AG09319 (cell line): ENCODE data around the gene LDB3.

ENCODE experiments used
- DNase-seq: peaks from one replicate; pipeline ENCODE4 v3.0.0-alpha.2; 2010; ENCODE audit warnings: low read depth; ENCODE audit errors: extremely low read depth
- TF ChIP-seq, protein P1 (sequence below): IDR thresholded peaks from 2 replicates; pipeline ENCODE4 v1.5.1; 2011; ENCODE audit warnings: low read depth, mild to moderate bottlenecking, inconsistent platforms, low read length, moderate library complexity

LDB3 gene

DNA sequence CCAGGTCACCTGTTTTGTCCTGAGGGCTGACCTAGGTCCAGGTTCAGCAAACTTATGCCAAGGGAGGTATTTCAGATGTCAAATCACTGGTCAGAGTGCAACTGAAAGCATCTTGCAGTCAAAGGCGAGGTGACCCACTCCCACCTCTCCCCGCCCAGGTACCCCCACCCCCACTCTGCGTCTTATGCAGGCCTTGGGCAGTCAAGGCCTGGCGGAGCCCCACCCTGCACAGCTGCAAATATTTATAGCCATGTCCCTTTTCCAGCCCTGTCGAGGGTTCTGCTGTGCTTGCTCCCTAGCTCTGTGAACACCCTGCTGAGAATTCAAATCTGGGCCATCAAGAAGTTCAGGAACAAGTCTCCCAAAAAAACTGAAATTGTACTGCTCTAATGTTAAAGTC is 47.5 kb downstream of the LDB3 start:
- DNase-seq, result no peak
- TF ChIP-seq, protein P1, sequence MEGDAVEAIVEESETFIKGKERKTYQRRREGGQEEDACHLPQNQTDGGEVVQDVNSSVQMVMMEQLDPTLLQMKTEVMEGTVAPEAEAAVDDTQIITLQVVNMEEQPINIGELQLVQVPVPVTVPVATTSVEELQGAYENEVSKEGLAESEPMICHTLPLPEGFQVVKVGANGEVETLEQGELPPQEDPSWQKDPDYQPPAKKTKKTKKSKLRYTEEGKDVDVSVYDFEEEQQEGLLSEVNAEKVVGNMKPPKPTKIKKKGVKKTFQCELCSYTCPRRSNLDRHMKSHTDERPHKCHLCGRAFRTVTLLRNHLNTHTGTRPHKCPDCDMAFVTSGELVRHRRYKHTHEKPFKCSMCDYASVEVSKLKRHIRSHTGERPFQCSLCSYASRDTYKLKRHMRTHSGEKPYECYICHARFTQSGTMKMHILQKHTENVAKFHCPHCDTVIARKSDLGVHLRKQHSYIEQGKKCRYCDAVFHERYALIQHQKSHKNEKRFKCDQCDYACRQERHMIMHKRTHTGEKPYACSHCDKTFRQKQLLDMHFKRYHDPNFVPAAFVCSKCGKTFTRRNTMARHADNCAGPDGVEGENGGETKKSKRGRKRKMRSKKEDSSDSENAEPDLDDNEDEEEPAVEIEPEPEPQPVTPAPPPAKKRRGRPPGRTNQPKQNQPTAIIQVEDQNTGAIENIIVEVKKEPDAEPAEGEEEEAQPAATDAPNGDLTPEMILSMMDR, result no peak

DNA sequence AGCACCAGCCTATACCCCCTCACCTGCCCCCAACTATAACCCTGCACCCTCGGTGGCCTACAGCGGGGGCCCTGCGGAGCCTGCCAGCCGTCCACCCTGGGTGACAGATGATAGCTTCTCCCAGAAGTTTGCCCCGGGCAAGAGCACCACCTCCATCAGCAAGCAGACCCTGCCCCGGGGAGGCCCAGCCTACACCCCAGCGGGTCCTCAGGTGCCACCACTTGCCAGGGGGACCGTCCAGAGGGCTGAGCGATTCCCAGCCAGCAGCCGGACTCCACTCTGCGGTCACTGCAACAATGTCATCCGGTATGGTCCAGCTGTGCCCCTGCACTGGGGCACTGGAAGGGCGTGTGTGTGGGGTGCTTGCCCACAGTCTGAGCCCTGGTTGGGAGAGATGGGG is 48.2 kb downstream of the LDB3 start:
- TF ChIP-seq, protein P1, result no peak
- no peak for DNase-seq

DNA sequence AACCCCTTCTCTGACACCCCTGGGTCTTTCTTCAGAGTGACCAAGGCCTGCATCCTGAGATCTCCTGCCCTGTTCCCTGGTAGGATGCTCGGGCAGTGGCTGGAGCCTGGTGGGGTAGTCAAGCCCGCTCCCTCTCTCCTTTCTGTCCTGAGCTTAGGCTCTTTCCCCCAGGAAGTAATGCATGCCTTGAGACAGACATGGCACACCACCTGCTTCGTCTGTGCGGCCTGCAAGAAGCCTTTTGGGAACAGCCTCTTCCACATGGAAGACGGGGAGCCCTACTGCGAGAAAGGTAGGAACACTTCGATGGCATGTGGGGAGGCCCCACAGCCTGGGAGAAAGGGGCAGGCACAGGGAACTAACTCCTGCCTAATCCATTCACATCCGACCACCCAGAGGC is 50.2 kb downstream of the LDB3 start:
- DNase-seq, result no peak
- TF ChIP-seq, protein P1, result no peak

DNA sequence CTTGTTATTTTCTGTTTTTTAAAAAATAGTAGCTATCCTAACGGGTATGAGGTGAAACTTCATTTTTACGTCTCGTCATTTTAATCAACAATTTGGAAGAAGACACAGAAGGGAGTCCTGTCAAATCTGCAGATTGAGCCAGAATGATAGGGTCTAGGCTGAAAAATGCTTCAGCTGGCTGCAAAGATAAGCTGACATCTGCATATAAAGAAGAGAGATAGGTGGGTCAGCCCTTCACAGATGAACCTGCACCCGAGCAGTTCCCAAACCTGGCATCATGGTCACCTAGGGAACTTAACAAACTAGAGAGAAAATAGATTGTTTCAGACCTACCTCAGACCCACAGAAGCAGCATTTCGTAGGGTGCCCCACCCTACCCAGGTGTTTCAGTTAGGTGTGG is 52.9 kb downstream of the LDB3 start:
- TF ChIP-seq, protein P1, result no peak
- DNase-seq, result no peak

DNA sequence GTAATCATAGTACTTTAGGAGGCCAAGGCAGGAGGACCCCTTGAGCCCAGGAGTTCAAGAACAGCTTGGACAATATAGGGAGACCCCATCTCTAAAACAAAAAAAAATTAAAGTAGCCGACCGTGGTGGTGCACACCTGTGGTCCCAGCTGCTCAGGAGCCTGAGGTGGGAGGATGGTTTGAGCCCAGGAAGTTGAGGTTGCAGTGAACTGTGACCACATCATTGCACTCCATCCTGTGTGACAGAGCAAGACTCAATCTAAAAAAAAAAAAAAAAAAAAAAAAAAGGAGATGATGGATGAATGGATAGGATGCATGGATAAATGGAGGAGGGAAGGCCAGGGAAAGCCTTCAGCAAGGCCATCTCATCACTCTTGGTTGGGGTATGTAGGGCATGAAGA is 54.7 kb downstream of the LDB3 start:
- TF ChIP-seq, protein P1, result no peak
- no peak for DNase-seq

DNA sequence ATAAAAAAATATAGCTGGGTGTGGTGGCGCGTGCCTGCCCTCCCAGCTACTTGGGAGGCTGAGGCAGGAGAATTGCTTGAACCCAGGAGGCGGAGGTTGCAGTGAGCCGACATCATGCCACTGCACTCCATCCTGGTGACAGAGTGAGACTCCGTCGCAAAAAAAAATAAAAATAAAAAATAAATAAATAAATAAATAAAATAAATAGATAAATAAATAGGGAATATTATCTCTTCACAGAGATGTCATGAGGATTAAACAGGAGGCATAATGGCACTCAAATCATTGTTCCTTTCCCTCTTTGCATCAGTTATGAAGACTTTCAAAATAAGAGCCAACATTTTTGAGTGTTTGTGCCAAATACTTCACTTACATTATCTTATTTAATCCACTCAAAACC is 56.1 kb downstream of the LDB3 start:
- no peak for DNase-seq
- TF ChIP-seq, protein P1, result no peak

DNA sequence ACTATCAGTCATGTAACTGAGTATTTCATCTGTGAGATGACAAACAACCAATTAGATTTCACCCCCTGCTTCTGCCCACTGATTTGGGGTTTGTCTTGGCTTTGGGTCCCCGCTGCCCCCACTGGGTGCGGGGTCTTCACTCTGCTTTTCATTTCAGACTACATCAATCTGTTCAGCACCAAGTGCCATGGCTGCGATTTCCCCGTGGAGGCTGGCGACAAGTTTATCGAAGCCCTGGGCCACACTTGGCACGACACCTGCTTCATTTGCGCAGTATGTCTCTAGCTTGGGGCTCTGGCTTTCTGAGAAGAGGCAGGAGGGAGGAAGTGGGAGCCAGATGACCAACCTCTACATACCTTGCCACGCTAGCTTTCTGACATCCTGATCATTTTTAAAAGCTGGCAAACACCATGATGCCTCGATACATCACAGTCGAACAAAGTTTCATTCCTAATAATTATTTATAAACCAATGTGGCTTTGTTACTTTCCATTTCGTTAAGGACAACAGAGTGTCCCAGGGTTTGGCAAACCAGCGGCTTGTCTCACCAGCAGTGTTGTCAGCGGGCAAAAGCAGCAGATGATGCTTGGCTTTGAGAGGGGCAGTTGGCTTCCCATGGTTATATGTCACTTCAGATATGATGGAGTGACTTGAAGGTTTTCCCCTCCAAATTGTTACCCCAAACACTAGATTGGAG is 57.8 kb downstream of the LDB3 start:
- TF ChIP-seq, protein P1, result no peak

More for the DNA sequence above, 57.8 kb downstream of the LDB3 start:
- no peak for DNase-seq
